Measurements from ENCODE around the gene TRMT13.

TRMT13 gene

DNA sequence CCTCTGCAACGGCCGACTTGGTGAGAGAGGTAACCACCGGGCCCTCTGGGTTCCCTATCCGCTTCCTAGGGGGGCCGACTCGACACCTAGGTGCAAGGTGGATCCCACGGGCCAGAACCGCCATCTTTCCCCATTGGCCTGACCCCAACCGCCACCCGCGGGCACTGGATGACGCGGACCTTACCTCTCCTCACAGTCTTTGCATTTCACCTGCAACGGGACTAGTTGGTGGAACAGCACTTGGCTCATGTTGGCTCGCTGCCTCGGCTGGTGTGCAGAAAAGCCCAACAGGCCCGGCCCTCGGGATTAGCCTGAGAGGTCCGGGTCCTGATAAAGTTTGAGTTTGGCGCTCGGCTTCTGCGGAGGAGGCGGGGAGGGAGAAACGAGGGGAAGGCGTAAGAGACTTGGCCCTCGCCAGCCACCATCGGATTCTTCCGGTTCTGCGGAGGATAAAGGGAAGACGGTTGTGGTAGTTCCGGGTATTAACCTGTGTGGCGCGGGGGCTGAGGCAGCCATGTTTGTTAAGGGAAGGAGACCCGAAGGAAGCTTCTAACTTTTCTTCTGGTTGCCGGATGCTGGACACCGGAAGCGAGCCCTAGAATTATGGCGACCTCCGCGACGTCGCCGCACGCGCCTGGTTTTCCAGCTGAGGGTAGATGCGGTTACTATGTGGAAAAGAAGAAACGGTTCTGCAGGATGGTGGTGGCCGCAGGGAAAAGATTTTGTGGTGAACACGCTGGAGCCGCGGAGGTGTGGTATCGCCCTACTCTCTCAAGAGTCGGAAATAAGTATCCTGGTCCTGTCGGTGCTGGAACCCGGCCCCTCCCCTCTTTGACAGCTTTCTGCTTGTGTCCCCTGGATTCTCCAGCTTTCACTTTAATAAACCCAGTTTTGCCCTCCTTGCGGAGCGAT is at the start of gene TRMT13, which contains the start of gene SASS6:
Gene TRMT13 (plus strand): TSS at position 598 of the 912 bp plus-strand sequence. CDS start 6 bp downstream, at position 604.
Gene SASS6 (minus strand): TSS at position 365 of the 912 bp plus-strand sequence. CDS start 116 bp downstream, at position 249.
- peak; percentile 95 for DNase-seq

DNA sequence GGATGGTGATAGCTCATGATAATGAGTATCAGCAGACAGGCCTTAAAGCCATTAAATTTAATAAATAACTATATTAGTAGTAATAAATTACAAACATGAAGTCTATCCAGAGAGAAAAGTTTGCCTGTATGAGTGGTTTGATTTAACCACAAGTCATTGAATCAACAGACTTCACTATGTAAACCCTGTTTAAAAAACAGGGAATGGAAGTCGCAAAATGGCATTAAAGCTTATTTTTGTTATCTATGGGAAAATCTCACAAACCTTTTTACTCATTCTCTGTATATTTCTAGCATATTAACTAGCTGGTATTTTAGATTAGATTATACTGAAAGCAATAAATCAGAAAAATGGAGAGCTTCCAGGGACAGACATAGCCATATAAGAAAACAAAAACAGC is 45.6 kb upstream of the TRMT13 start:
- no peak for DNase-seq

DNA sequence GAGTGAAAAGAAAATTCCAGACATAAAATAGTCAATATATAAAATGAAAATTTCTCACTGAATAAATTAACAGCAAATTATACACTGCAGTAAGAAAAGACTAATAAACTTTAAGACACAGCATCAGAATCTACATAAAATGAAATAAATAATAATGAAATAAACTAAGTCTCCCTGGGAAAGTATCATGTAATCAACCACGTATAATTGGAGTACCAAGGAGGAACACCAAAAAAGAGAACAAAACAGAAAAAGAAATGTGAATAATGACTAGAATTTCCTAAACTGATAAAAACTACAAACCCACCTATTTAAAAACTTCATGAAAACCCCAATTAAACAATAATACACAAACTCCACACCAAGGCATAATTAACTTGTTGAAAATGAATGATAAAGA is 43.9 kb upstream of the TRMT13 start:
- DNase-seq = no peak

DNA sequence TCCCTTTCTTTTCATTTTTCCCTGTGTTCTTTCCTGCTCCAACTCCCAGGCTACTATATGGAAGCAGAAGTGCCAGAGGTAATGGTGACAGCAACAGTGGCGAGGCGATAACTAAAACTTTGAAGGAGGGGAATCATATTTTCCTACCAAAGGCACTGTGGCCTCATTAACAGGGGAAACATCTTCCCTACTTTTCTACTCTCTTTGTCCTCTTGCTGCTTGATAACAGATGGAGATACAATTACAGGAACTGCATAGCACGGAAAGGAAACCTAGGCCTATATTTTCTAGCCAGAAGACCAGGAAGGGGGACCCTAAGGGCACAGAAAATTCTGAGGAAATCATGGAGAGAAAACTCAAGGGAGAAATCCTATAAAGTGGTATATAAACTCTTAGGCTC is 42.5 kb upstream of the TRMT13 start:
- no peak for DNase-seq

DNA sequence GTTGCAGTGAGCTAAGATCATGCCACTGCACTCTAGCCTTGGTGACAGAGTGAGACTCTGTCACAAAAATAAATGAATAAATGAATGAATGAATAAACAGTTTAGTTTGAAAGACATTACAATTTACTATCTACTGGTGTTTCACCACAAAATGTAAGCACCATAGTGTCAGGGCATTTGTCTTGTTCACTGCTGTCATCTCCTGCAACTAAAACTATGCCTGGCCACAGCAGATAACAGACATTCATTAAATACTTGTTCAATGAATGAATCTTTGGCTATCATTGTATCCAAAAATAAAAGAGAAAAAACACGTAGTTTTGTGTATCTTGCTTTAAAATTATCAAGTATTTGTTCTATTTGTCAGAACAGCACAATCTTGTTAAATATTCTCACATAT is 32.8 kb upstream of the TRMT13 start:
- DNase-seq = no peak

DNA sequence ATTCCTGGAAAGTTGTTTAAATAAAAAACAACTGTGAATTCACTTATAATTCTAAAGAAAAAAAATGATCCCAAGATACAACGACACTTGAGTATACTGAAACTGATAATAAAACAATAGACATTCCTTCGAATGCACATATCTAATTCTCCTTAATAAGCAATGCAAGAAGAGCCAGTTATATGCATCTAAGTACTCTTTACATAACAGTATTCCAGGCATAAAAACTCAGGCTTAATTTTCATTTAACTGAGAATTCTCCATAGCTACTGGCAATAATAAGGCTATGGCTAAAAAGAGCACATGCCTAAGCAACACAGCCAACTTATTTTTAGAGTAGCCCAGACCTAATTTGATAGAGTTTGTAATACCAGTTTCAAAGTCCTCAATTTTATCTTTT is 31.4 kb upstream of the TRMT13 start:
- DNase-seq = no peak

GRCh38 chr1:100107696-100108095 is 25.3 kb upstream of the TRMT13 start:
- no peak for DNase-seq

GRCh38 chr1:100109554-100110066 is 23.4 kb upstream of the TRMT13 start:
- DNase-seq = no peak

DNA sequence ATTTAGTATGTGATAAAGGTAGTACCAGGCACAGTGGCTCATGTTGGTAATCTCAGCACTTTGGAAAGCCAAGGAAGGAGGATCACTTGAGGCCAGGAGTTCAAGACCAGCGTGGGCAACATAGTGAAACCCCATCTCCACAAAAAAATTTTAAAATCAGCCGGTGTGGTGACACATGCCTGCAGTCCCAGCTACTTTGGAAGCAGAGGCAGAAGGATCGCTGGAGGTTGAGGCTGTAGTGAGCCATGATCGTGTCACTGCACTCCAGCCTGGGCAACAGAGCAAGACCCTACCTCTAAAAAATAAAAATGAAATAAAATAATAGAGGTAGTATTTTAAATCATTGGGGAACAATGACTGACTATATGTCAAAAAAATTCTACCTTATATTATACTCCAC is 17.4 kb upstream of the TRMT13 start:
- DNase-seq = no peak

GRCh38 chr1:100122177-100122576 is 10.8 kb upstream of the TRMT13 start:
- no peak for DNase-seq

- no peak for DNase-seq
Observed at GRCh38 chr1:100127226-100127625, 5.7 kb upstream of the TRMT13 start.

DNA sequence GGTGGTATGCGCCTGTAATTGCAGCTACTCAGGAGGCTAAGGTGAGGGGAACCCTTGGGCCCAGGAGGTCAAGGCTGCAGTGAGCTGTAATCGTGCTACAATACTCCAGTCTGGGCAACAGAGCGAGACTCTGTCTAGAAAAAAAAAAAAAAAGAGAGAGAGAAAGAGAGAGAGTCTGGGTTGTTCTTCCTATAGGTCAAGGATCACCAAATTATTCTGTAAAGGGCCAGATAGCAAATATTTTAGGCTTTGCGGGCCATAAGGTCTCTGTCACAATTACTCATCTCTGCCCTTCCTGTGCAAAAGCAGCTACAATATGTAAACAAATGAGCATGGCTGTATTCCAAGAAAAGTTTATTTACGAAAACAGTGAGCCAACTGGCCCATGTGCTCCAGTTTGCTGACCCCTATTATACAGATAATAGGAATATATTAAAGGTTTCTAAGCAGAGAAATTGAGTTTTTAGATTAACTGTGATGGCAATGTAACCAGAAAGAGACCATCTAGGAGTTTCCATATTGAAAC is 2.3 kb upstream of the TRMT13 start:
- no peak for DNase-seq

- no peak for DNase-seq
Observed at GRCh38 chr1:100131623-100132022, 1.3 kb upstream of the TRMT13 start.

DNA sequence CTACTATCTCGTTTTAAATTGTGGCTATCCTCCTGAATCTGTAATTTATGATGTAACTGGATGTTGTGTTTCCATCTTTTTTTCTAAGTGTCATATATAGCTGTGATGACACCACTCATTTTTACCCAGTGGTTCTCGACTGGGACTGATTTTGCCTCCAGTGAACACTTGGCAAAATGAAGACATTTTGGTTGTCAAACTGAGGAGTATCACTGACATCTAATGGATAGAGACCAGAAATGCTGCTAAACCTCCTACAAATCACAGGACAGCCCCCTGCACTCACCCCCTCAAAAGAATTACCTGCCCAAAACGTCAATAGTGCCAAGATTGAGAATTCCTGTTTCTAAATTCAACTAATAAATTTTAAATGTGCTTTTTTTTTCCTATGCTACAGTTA is 1.9 kb downstream of the TRMT13 start:
- DNase-seq = no peak

- no peak for DNase-seq
Observed at GRCh38 chr1:100137602-100138001, 4.6 kb downstream of the TRMT13 start.

- no peak for DNase-seq
Observed at GRCh38 chr1:100141192-100141591, 8.2 kb downstream of the TRMT13 start.

DNA sequence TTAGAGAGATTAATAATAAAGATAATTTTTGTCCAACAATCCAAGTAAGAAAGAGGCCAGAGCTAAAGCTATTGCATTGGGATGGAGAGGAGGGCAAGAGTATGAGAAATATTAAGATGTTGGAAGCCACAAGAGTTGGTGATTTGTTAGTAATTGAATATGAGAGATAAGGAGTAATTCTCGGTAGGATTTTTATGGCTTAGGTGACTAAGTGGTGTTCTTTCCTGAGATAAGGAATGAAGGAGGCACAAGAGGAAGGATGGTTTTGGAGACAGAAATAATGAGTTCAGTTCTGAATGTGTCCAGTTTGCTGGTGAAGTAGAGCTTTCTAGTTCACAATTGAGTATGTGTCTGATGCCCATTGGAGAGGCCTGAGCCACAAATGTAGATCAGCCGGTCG is 9.4 kb downstream of the TRMT13 start:
- DNase-seq = no peak

DNA sequence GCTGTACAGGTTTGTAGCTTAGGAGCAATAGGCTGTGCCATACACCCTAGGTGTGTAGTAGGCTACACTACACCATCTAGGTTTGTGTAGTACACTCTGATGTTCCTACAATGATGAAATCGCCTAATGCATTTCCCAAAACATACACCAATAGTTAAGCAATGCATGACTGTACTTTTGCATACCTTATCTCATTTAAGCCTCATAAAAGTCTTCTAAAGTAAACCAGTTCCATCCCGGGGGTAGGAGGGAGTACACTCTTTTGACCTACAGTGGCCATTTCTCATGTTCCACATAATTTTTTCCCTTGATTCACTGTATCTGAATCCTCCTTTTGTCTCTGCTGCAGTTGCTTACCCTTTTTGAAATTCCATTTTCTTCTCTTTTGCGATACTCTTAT is 12.2 kb downstream of the TRMT13 start:
- no peak for DNase-seq

DNA sequence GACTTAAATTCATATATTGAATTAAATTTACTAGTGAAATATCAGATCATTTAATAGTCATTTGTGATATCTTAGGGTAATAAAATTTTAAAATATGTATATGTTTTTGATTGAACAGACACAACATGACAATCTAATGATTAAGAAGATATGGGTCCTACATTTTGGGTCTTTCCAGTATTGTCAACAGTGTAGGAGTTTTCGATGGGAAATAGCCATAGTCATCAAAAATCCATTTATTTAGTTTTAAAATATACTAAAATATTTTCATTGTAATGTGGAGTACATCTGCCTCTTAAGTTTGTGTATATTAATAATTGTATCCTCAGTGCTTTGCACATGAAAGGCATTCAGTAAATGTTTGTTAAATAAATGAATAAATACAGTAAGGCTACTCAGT is 14.0 kb downstream of the TRMT13 start:
- DNase-seq = no peak

DNA sequence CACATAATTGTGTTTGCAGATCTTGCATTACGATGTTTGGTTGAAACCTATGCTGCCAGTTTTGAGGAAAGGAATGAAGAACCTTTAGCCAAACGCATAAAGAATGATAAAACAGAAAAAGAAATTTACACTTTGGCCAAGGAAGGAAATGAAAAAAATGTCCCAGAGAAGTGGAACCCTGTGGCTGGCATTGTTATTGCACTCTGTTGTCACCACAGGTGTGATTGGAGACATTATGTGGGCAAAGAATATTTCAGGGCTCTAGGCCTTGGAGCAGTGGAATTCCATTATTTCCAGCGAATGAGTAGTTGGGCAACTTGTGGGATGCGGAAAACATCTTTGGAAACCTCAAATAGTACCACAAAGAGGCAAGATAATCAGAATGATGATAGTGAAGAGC is 14.9 kb downstream of the TRMT13 start:
- DNase-seq = no peak

- no peak for DNase-seq
Observed at GRCh38 chr1:100151679-100152078, 18.7 kb downstream of the TRMT13 start.

DNA sequence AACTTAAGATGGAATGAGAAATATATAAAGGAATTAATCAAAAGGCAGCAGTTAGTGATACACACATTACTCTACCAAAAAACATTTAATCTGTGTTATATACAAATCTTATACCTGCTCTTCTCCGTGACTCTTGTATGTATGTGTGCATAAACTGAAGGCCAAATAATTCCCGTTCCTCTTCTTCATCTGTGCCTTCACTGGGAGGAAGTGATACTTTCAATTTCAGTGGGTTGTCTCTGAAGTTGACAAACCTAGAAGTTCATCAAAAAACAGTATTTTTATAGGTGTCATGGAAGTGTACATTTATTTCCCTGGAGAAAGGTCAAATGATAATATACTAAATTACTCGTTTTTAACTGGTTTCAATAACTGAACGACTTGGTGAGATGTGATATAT is 19.3 kb downstream of the TRMT13 start:
- DNase-seq = no peak

DNA sequence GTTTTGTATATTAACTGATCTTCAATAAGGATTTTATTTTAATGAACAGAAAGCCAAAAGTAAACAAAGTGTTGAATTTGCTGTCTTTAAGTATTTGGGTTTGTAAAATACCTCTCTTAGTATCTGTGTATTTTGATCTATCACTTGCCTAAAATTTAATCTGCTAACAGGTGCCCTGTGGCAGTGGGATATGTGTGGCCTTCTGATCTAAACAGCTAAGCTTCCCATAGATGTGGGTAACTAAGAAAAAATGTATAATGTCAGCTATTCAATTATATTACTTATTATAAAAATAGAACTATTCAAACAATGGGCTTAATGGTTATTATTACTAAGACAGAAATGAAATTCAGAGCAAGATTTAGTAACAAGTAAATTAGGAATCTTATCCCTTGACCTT is 29.9 kb downstream of the TRMT13 start:
- no peak for DNase-seq

DNA sequence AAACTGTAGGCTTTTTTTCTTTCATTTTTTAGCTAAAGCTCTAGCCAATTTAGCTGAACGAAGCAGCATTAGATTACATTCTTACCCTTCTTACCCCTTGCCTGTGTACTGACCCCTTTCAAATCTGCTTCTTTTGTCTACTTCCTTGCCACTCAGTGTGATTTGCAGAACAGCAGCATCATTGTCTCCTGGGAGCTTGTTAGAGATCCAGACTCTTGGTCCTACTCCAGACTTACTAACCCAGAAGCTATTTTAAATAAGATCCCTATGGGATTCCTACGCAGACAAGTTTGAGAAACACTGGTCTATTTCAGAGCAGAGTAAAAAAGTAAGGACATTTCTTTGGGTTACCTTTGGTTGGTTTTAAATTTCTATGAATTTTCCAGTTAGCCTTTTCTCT is 31.3 kb downstream of the TRMT13 start:
- no peak for DNase-seq

Data from right forelimb (tissue), 1 donor.